OCI-LY1 (cell line): Measurements from ENCODE around the gene NR2F1.

Source experiments
- CTCF ChIP-seq: fragments of 200-600 bp; sonication (generic), shearing (Covaris generic); IDR thresholded peaks from 2 replicates; pipeline ENCODE4 v1.5.1; 2017; ENCODE audit warnings: mild to moderate bottlenecking, antibody characterized with exemption, low read length, moderate library complexity, mixed read lengths
- EZH2 ChIP-seq: fragments of 200-600 bp; sonication (generic), shearing (Covaris generic); IDR thresholded peaks from 2 replicates; pipeline ENCODE4 v1.8.0; 2017; ENCODE audit warnings: borderline replicate concordance, mixed run types, mild to moderate bottlenecking, antibody characterized with exemption, low read length, moderate library complexity, mixed read lengths

- no peak for TF ChIP-seq CTCF
- TF ChIP-seq EZH2: no peak
Observed at GRCh38 chr5:93592883-93593282, 9.9 kb downstream of the NR2F1 start.
